ENCODE results near the gene KRCC1.
A peak's percentile ranks its signal among the peaks of the same experiment; 100 is the strongest.
"Not testable (repeated sequence)": the region's sequence is repeated elsewhere in the genome, so short reads cannot be mapped to it uniquely, and the experiment has no call there.

Gene KRCC1

GRCh38 chr2:88038263-88039105, 17.1 kb downstream of the KRCC1 start:
- no peak for DNase-seq (ENCODE audit: low read depth)

GRCh38 chr2:88036606-88037005, 19.0 kb downstream of the KRCC1 start:
- no peak for DNase-seq (ENCODE audit: low read depth)

- DNase-seq (ENCODE audit: low read depth), result no peak
These were observed 19.4 kb downstream of the KRCC1 start for GRCh38 chr2:88036182-88036581.

- DNase-seq (ENCODE audit: low read depth), result no peak
These were observed 23.4 kb downstream of the KRCC1 start for GRCh38 chr2:88032070-88032702.

- DNase-seq (ENCODE audit: low read depth), result no peak
These were observed 26.7 kb downstream of the KRCC1 start for GRCh38 chr2:88028931-88029330.

GRCh38 chr2:88027697-88028389, 27.7 kb downstream of the KRCC1 start:
- no peak for DNase-seq (ENCODE audit: low read depth)

GRCh38 chr2:88024509-88024908, 31.1 kb downstream of the KRCC1 start:
- no peak for DNase-seq (ENCODE audit: low read depth)

GRCh38 chr2:88022669-88022921, 33.0 kb downstream of the KRCC1 start:
- no peak for DNase-seq (ENCODE audit: low read depth)

- no peak for DNase-seq (ENCODE audit: low read depth)
These were observed 35.6 kb downstream of the KRCC1 start for GRCh38 chr2:88019985-88020384.

GRCh38 chr2:88018909-88019308, 36.7 kb downstream of the KRCC1 start:
- DNase-seq (ENCODE audit: low read depth), result no peak

GRCh38 chr2:88018077-88018805, 37.3 kb downstream of the KRCC1 start:
- DNase-seq (ENCODE audit: low read depth), result not testable (repeated sequence)

GRCh38 chr2:88017780-88018038, 37.9 kb downstream of the KRCC1 start:
- DNase-seq (ENCODE audit: low read depth), result not testable (repeated sequence)

GRCh38 chr2:88016960-88017779, 38.4 kb downstream of the KRCC1 start:
- DNase-seq (ENCODE audit: low read depth), result peak; percentile 37

- peak; percentile 65 for DNase-seq (ENCODE audit: low read depth)
These were observed 39.3 kb downstream of the KRCC1 start, which contains the start of gene RNU2-63P for GRCh38 chr2:88016086-88016959. Gene RNU2-63P (minus strand): TSS chr2:88016547.

GRCh38 chr2:88011011-88011410, 44.6 kb downstream of the KRCC1 start:
- no peak for DNase-seq (ENCODE audit: low read depth)

GRCh38 chr2:88010136-88010535, 45.4 kb downstream of the KRCC1 start:
- no peak for DNase-seq (ENCODE audit: low read depth)

- DNase-seq (ENCODE audit: low read depth), result no peak
These were observed 48.6 kb downstream of the KRCC1 start for GRCh38 chr2:88006912-88007439.

GRCh38 chr2:88005776-88006175, 49.8 kb downstream of the KRCC1 start:
- DNase-seq (ENCODE audit: low read depth), result no peak

- DNase-seq (ENCODE audit: low read depth), result no peak
These were observed 52.4 kb downstream of the KRCC1 start for GRCh38 chr2:88003074-88003755.

GRCh38 chr2:88002359-88002707, 53.2 kb downstream of the KRCC1 start:
- DNase-seq (ENCODE audit: low read depth), result no peak
